GM12878 (cell line): ENCODE measurements around the gene IFI35. TPM values are rescaled to one million over a fixed set of nuclear protein-coding genes. Genes with fewer than 3 reads are reported as not detected.
A peak's percentile ranks its signal among the peaks of the same experiment; 100 is the strongest.

ENCODE experiments used
- ASH2L ChIP-seq: fragments of 300-600, 200-600 bp; sonication (generic); IDR thresholded peaks from 2 replicates; pipeline ENCODE4 v1.6.1; 2017; ENCODE audit warnings: low read depth, mild to moderate bottlenecking, borderline replicate concordance
- CTCF ChIP-seq, 3 experiments: IDR thresholded peaks in 2 of 3; conservative IDR thresholded peaks in 1 of 3; 2 replicates each; pipeline ENCODE4 v1.5.1; 2011; ENCODE audit warnings: low read depth in 3 of 3, low read length in 3 of 3, mild to moderate bottlenecking in 3 of 3, control low read depth in 2 of 3, moderate library complexity in 2 of 3, inconsistent platforms in 1 of 3, mixed read lengths in 1 of 3; ENCODE audit not compliant: control insufficient read depth in 2 of 3, insufficient read depth in 1 of 3; ENCODE audit errors: extremely low read depth in 1 of 3
- EGR1 ChIP-seq, 2 experiments: IDR thresholded peaks; 1 replicate in 1 of 2; 2 replicates in 1 of 2; pipeline ENCODE4 v1.6.1; 2011 to 2012; ENCODE audit warnings: low read depth in 2 of 2, low read length in 2 of 2, borderline replicate concordance in 1 of 2, mild to moderate bottlenecking in 1 of 2, moderate library complexity in 1 of 2
- NKRF ChIP-seq: fragments of 450-650 bp; conservative IDR thresholded peaks from 2 replicates; pipeline ENCODE4 v1.6.1; 2017; ENCODE audit warnings: mild to moderate bottlenecking, moderate library complexity
- PBX3 ChIP-seq: IDR thresholded peaks from 2 replicates; pipeline ENCODE4 v1.6.1; 2011; ENCODE audit warnings: mild to moderate bottlenecking, low read depth, low read length, moderate library complexity; ENCODE audit not compliant: insufficient replicate concordance
- RELB ChIP-seq: fragments of 450-650 bp; IDR thresholded peaks from 2 replicates; pipeline ENCODE4 v1.6.1; 2017; ENCODE audit warnings: low read depth, mild to moderate bottlenecking, moderate library complexity
- ZZZ3 ChIP-seq: IDR thresholded peaks from 2 replicates; pipeline ENCODE4 v1.6.1; 2011; ENCODE audit warnings: low read depth; ENCODE audit not compliant: control insufficient read depth, insufficient read length
- polyA plus RNA-seq, 11 experiments: library from polyadenylated mRNA; depleted of rRNA in 4 of 11; unstranded in 6 of 11; stranded (reverse) in 5 of 11; fragments of >200 nt; fragmentation: Nextera tagmentation in 4 of 11; fragmentation: Illumina TruSeq in 1 of 11; extraction: Ambion mirVana in 4 of 11; extraction: Trizol in 1 of 11; gene quantifications; 1 replicate in 1 of 11; 2 replicates in 10 of 11; pipeline versions ENCODE4 v1.2.1 to v1.2.3, GENCODE V29; 2011 to 2016; ENCODE audit warnings: inconsistent platforms in 2 of 11, missing spikeins in 2 of 11, low read depth in 1 of 11
- total RNA-seq, 4 experiments: library from RNA; depleted of rRNA in 3 of 4; stranded (reverse); fragments of >200 nt in 3 of 4; fragmentation: Illumina TruSeq in 1 of 4; extraction: Trizol in 1 of 4; gene quantifications; 2 replicates each; pipeline versions ENCODE4 v1.2.1 to v1.2.3, GENCODE V29; 2013 to 2021

Gene IFI35
- total and polyA plus RNA-seq, 10 of the 15 experiments (the other 5 are each of a cell fraction or from before 2014, with no cell fraction given): 18.4 to 92.2 (median 65.3) TPM

- peak; percentile 51 for TF ChIP-seq PBX3
- 0 out of 2 replicates have a peak, but pooled peaks have one; percentile 39 for TF ChIP-seq RELB
- peak in 1 of 2 experiments; percentile 26; a peak in 1 of 3 replicates for TF ChIP-seq EGR1 (IDR thresholded peaks at IDR 0.05; ENCODE audit: borderline replicate concordance in 1 of 2, low read depth in 2 of 2, low read length in 2 of 2)
- TF ChIP-seq ASH2L: 0 out of 2 replicates have a peak, but pooled peaks have one; percentile 79
- TF ChIP-seq CTCF (IDR thresholded peaks at IDR 0.05 in 2 of 3, conservative IDR thresholded peaks at IDR 0.05 in 1 of 3; ENCODE audit: control insufficient read depth in 2 of 3, extremely low read depth in 1 of 3, insufficient read depth in 1 of 3, low read depth in 3 of 3, low read length in 3 of 3): no peak
- peak; percentile 61 for TF ChIP-seq NKRF
- TF ChIP-seq ZZZ3: no peak
Measured at GRCh38 chr17:43021741-43022512, 15.3 kb downstream of the IFI35 start, which contains the start of gene VAT1 (continued).
